H1 (cell line): ENCODE data around the gene SPOUT1. TPM values are rescaled to one million over a fixed set of nuclear protein-coding genes. Genes with fewer than 3 reads are reported as not detected.
"Not testable (repeated sequence)": the region's sequence is repeated elsewhere in the genome, so short reads cannot be mapped to it uniquely, and the experiment has no call there.

Experiments
- CTCF ChIA-PET: fragments of 300-600 bp; sonication (Branson Sonifier 250); formaldehyde crosslinking; loops from one replicate; lab custom pipeline; 2021; ENCODE audit not compliant: partially characterized antibody; lab: Charles Lee
- POLR2A ChIA-PET: fragments of 300-600 bp; sonication (Branson Sonifier 250); formaldehyde crosslinking; loops from one replicate; lab custom pipeline; 2021; ENCODE audit warnings: inconsistent platforms; ENCODE audit not compliant: partially characterized antibody; lab: Charles Lee
- DNase-seq, 2 experiments: peaks; one replicate each; pipeline versions ENCODE4 v3.0.0 to v3.0.0-alpha.2; 2010 to 2022; ENCODE audit warnings: low spot score in 2 of 2, low read depth in 1 of 2, mixed read lengths in 1 of 2
- FAIRE-seq: peaks from 2 replicates; lab custom pipeline; 2011; peaks lifted over from hg19 to GRCh38; lab: Jason Lieb, UNC
- H2AFZ ChIP-seq: 2 replicates; pipeline ENCODE4 v1.8.1; 2012; ENCODE audit warnings: low read length, inconsistent platforms
- H2AK5ac ChIP-seq: 2 replicates; pipeline ENCODE4 v1.6.1; 2013; ENCODE audit warnings: low read depth, low read length
- H2BK120ac ChIP-seq: replicated peaks from 2 replicates; pipeline ENCODE3; 2013; ENCODE audit warnings: low read depth, low read length, inconsistent platforms
- H2BK12ac ChIP-seq: 2 replicates; pipeline ENCODE4 v1.6.1; 2013; ENCODE audit warnings: low read depth, low read length
- H2BK15ac ChIP-seq: 2 replicates; pipeline ENCODE4 v1.6.1; 2013; ENCODE audit warnings: low read length
- H2BK20ac ChIP-seq: 2 replicates; pipeline ENCODE4 v1.6.1; 2013; ENCODE audit warnings: low read length
- H2BK5ac ChIP-seq: 2 replicates; pipeline ENCODE4 v1.6.1; 2013; ENCODE audit warnings: low read depth, low read length
- H3K14ac ChIP-seq: 2 replicates; pipeline ENCODE4 v1.6.1; 2013; ENCODE audit warnings: inconsistent platforms; ENCODE audit not compliant: insufficient read length
- H3K18ac ChIP-seq: 2 replicates; pipeline ENCODE4 v1.6.1; 2013; ENCODE audit warnings: low read length; ENCODE audit errors: extremely low read depth
- H3K23ac ChIP-seq: 2 replicates; pipeline ENCODE4 v1.6.1; 2013; ENCODE audit warnings: inconsistent platforms; ENCODE audit not compliant: insufficient read length
- H3K23me2 ChIP-seq: 2 replicates; pipeline ENCODE4 v1.6.1; 2013; ENCODE audit warnings: low read depth, low read length
- H3K27ac ChIP-seq: 2 replicates; pipeline ENCODE4 v1.6.1; 2011; ENCODE audit warnings: low read depth, low read length, inconsistent platforms
- H3K27me3 ChIP-seq, 4 experiments: replicated peaks in 1 of 4; 1 replicate in 1 of 4; 2 replicates in 3 of 4; pipeline versions ENCODE4 v1.6.1 to v1.8.1; 2011 to 2013; ENCODE audit warnings: low read length in 3 of 4, mild to moderate bottlenecking in 3 of 4, inconsistent platforms in 2 of 4, mixed read lengths in 2 of 4, moderate library complexity in 1 of 4; ENCODE audit not compliant: control insufficient read depth in 3 of 4, insufficient read depth in 3 of 4; ENCODE audit errors: extremely low read depth in 1 of 4
- H3K36me3 ChIP-seq, 4 experiments: 2 replicates each; pipeline versions ENCODE4 v1.6.1 to v1.8.1; 2011 to 2013; ENCODE audit warnings: mild to moderate bottlenecking in 4 of 4, low read length in 3 of 4, moderate library complexity in 2 of 4, control low read depth in 1 of 4, inconsistent platforms in 1 of 4; ENCODE audit not compliant: insufficient read depth in 4 of 4, control insufficient read depth in 2 of 4
- H3K4ac ChIP-seq: replicated peaks from 2 replicates; pipeline ENCODE3; 2013; ENCODE audit warnings: low read length, low read depth, mixed read lengths, inconsistent platforms; ENCODE audit not compliant: insufficient read length
- H3K4me1 ChIP-seq, 4 experiments: replicated peaks in 1 of 4; 1 replicate in 1 of 4; 2 replicates in 3 of 4; pipeline versions ENCODE4 v1.6.1 to v1.8.1; 2011 to 2013; ENCODE audit warnings: low read length in 3 of 4, inconsistent platforms in 2 of 4, mixed read lengths in 1 of 4; ENCODE audit not compliant: insufficient read depth in 4 of 4, control insufficient read depth in 3 of 4
- H3K4me2 ChIP-seq, 2 experiments: 2 replicates each; pipeline versions ENCODE4 v1.6.1 to v1.8.1; 2011 to 2013; ENCODE audit warnings: low read depth in 2 of 2, low read length in 2 of 2, control low read depth in 1 of 2, inconsistent platforms in 1 of 2, mild to moderate bottlenecking in 1 of 2; ENCODE audit not compliant: insufficient read depth in 1 of 2
- H3K4me3 ChIP-seq, 4 experiments: fragments of 200-600, 300-600 bp in 1 of 4; sonication (generic), shearing (Covaris generic), sonication (Bioruptor Twin) in 1 of 4; 2 replicates each; pipeline versions ENCODE4 v1.5.1 to v1.8.1; 2011 to 2016; ENCODE audit warnings: low read length in 4 of 4, low read depth in 3 of 4, control low read depth in 2 of 4, inconsistent platforms in 2 of 4, mild to moderate bottlenecking in 2 of 4, mixed read lengths in 1 of 4, moderate library complexity in 1 of 4; ENCODE audit not compliant: insufficient read depth in 2 of 4; ENCODE audit errors: extremely low read depth in 1 of 4
- H3K56ac ChIP-seq: replicated peaks from 2 replicates; pipeline ENCODE3; 2013; ENCODE audit warnings: low read depth, mild to moderate bottlenecking, mixed read lengths, low read length, inconsistent platforms; ENCODE audit not compliant: insufficient read length
- H3K79me1 ChIP-seq: 2 replicates; pipeline ENCODE4 v1.6.1; 2013; ENCODE audit warnings: low read depth, low read length, control low read depth
- H3K79me2 ChIP-seq, 2 experiments: 2 replicates each; pipeline versions ENCODE4 v1.6.1 to v1.8.1; 2012 to 2013; ENCODE audit warnings: low read length in 2 of 2, mild to moderate bottlenecking in 2 of 2, inconsistent platforms in 1 of 2; ENCODE audit not compliant: insufficient read depth in 2 of 2, control insufficient read depth in 1 of 2
- H3K9ac ChIP-seq, 4 experiments: replicated peaks in 1 of 4; 1 replicate in 1 of 4; 2 replicates in 3 of 4; pipeline versions ENCODE4 v1.6.1 to v1.8.1; 2011 to 2013; ENCODE audit warnings: low read depth in 3 of 4, low read length in 3 of 4, control low read depth in 2 of 4, mild to moderate bottlenecking in 2 of 4, moderate library complexity in 2 of 4, inconsistent platforms in 1 of 4; ENCODE audit errors: extremely low read depth in 1 of 4
- H3K9me3 ChIP-seq, 2 experiments: 2 replicates each; pipeline versions ENCODE4 v1.6.1 to v1.8.1; 2012 to 2013; ENCODE audit warnings: mild to moderate bottlenecking in 2 of 2, moderate library complexity in 2 of 2, control low read depth in 1 of 2, inconsistent platforms in 1 of 2, low read depth in 1 of 2, low read length in 1 of 2, mixed read lengths in 1 of 2; ENCODE audit not compliant: insufficient read depth in 2 of 2
- H4K20me1 ChIP-seq, 2 experiments: replicated peaks in 1 of 2; 2 replicates each; pipeline versions ENCODE3 to v1.8.1; 2011 to 2013; ENCODE audit warnings: inconsistent platforms in 2 of 2, low read length in 2 of 2, mild to moderate bottlenecking in 1 of 2; ENCODE audit not compliant: insufficient read depth in 2 of 2, control insufficient read depth in 1 of 2
- H4K5ac ChIP-seq: 2 replicates; pipeline ENCODE4 v1.6.1; 2013; ENCODE audit warnings: low read length, low read depth, mixed read lengths, inconsistent platforms; ENCODE audit not compliant: insufficient read length
- H4K8ac ChIP-seq: 2 replicates; pipeline ENCODE4 v1.8.0; 2013; ENCODE audit warnings: mild to moderate bottlenecking, moderate library complexity, low read length, inconsistent platforms; ENCODE audit not compliant: insufficient read depth; ENCODE audit errors: extremely low read depth
- H4K91ac ChIP-seq: replicated peaks from 2 replicates; pipeline ENCODE3; 2013; ENCODE audit warnings: low read length, mixed read lengths, inconsistent platforms; ENCODE audit not compliant: insufficient read length
- WGBS, 2 experiments: shearing (Covaris generic) in 1 of 2; methylation state at CpG; one replicate each; pipeline versions ENCODE4 v1.1.6 to v1.1.7; 2013 to 2015; ENCODE audit warnings: low lambda C conversion rate in 2 of 2, mixed read lengths in 2 of 2, inconsistent platforms in 1 of 2, low coverage in 1 of 2, missing lambda C conversion rate in 1 of 2; ENCODE audit not compliant: insufficient replicate concordance in 2 of 2, insufficient coverage in 1 of 2, insufficient read length in 1 of 2; ENCODE audit errors: extremely low coverage in 1 of 2, missing lambda C conversion rate in 1 of 2; 5-methylcytosine and 5-hydroxymethylcytosine counted together
- polyA plus RNA-seq, 7 experiments: library from polyadenylated mRNA; depleted of rRNA in 3 of 7; stranded (reverse) in 5 of 7; unstranded in 2 of 7; fragments of >200 nt in 5 of 7; fragments of 200-250 nt in 2 of 7; gene quantifications; 1 replicate in 5 of 7; 2 replicates in 1 of 7; 4 replicates in 1 of 7; pipeline versions ENCODE4 v1.2.1 to v1.2.3, GENCODE V29; 2011 to 2013; ENCODE audit warnings: missing spikeins in 2 of 7, mixed read lengths in 2 of 7
- total RNA-seq: library from RNA; stranded (reverse); fragmentation: NEBNext Ultra II Directional; extraction: Animal tissue kit (Norgen Biotek cat#: 25700); gene quantifications from 2 replicates; pipeline ENCODE4 v1.2.1, GENCODE V29; 2021

The SPOUT1 gene
- total and polyA plus RNA-seq, 2 of the 8 experiments (the other 6 are each of a cell fraction or from before 2014, with no cell fraction given) = 69.2 to 77.8 TPM

GRCh38 chr9:128780093-128780492 is 49.5 kb downstream of the SPOUT1 start:
- H3K4me2 ChIP-seq, H4K8ac ChIP-seq, FAIRE-seq, H2AK5ac ChIP-seq, H2BK5ac ChIP-seq, H3K4ac ChIP-seq, POLR2A ChIA-PET, H4K5ac ChIP-seq, CTCF ChIA-PET, H3K14ac ChIP-seq, H3K27me3 ChIP-seq, H2AFZ ChIP-seq, H2BK120ac ChIP-seq, H3K56ac ChIP-seq, H2BK12ac ChIP-seq, H3K9ac ChIP-seq, H3K27ac ChIP-seq, H3K23ac ChIP-seq, H3K4me3 ChIP-seq, H3K23me2 ChIP-seq, H2BK15ac ChIP-seq, DNase-seq, H4K20me1 ChIP-seq, H3K79me2 ChIP-seq, H2BK20ac ChIP-seq, H3K9me3 ChIP-seq, H3K18ac ChIP-seq, H4K91ac ChIP-seq, H3K79me1 ChIP-seq, H3K36me3 ChIP-seq, H3K4me1 ChIP-seq: not testable (repeated sequence)
- 79% methylated on average over 12 of the region's 27 CpGs; no CpG with 5 or more reads in 1 of the 2 experiments for WGBS, 2 experiments
